Heart right ventricle (tissue), 16 donors: ENCODE measurements around the gene IL27RA. TPM values are rescaled to one million over a fixed set of nuclear protein-coding genes. Genes with fewer than 3 reads are reported as not detected.

ENCODE experiments used
- ATAC-seq, 8 donors: fragments of 200-7000 bp; cut with Tn5 transposase; one replicate each; pipeline ENCODE4 v1.9.1; 2020; ENCODE audit warnings: mild to moderate bottlenecking in 8 of 8, moderate library complexity in 8 of 8, moderate number of reproducible peaks in 1 of 8
- DNase-seq, 2 donors: peaks; one replicate each; pipeline ENCODE4 v3.0.0-alpha.2; 2020
- H3K27ac ChIP-seq, 10 donors: fragments of 200-600 bp; sonication (generic) in 2 of 10; one replicate each; pipeline versions ENCODE4 v1.5.0 to v1.8.0; 2020 to 2022; ENCODE audit warnings: mild to moderate bottlenecking in 3 of 10
- H3K27me3 ChIP-seq, 7 donors: fragments of 200-600 bp; one replicate each; pipeline ENCODE4 v1.8.0; 2021 to 2022; ENCODE audit warnings: mild to moderate bottlenecking in 2 of 7
- H3K36me3 ChIP-seq, 9 donors: fragments of 200-600 bp; sonication (generic) in 1 of 9; one replicate each; pipeline versions ENCODE4 v1.5.0 to v1.8.0; 2020 to 2022; ENCODE audit warnings: mild to moderate bottlenecking in 2 of 9
- H3K4me1 ChIP-seq, 9 donors: fragments of 200-600 bp; sonication (generic) in 1 of 9; one replicate each; pipeline versions ENCODE4 v1.5.0 to v1.8.0; 2020 to 2022; ENCODE audit warnings: mild to moderate bottlenecking in 4 of 9
- H3K4me3 ChIP-seq, 10 donors: fragments of 200-600 bp; sonication (generic) in 2 of 10; one replicate each; pipeline versions ENCODE4 v1.5.0 to v1.8.0; 2020 to 2022; ENCODE audit warnings: mild to moderate bottlenecking in 7 of 10, moderate library complexity in 2 of 10
- H3K9me3 ChIP-seq, 11 donors: fragments of 200-600 bp in 10 of 11; sonication (generic) in 2 of 11; one replicate each; pipeline versions ENCODE4 v1.5.0 to v1.8.0; 2013 to 2022; ENCODE audit warnings: mild to moderate bottlenecking in 2 of 11, control low read depth in 1 of 11, moderate library complexity in 1 of 11
- WGBS, 2 donors: extraction: QIAGEN DNeasy Blood & Tissue Kit; methylation state at CpG; one replicate each; pipeline ENCODE4 v1.1.7; 2013; ENCODE audit warnings: inconsistent platforms in 1 of 2; 5-methylcytosine and 5-hydroxymethylcytosine counted together
- intact Hi-C, 10 donors: fragments of 100-400 bp; cut with DNase I; formaldehyde crosslinking; loops; one replicate each; pipeline versions ENCODE4 v1.11.1 to v1.14.2; 2022
- polyA plus RNA-seq, 2 donors: library from polyadenylated mRNA; stranded (reverse); fragments of 200-250 nt; gene quantifications; one replicate each; pipeline ENCODE4 v1.2.3, GENCODE V29; 2013
- total RNA-seq, 10 donors: library from RNA; stranded (reverse); fragmentation: NEBNext Ultra II Directional in 3 of 10; extraction: Animal tissue kit (Norgen Biotek cat#: 25700) in 3 of 10; gene quantifications; one replicate each; pipeline versions ENCODE4 v1.2.1 to v1.2.4, GENCODE V29; 2021 to 2023
- TF ChIP-seq, protein P1 (sequence below), 9 donors: fragments of 200-600 bp; sonication (generic) in 2 of 9; IDR thresholded peaks; one replicate each; pipeline versions ENCODE4 v1.5.0 to v1.8.0; 2021 to 2022; ENCODE audit warnings: antibody characterized with exemption in 9 of 9, mild to moderate bottlenecking in 5 of 9, moderate library complexity in 1 of 9
- donor health status: Arrhythmogenic right ventricular cardiomyopathy.
- donor health status: ischemic (EF 13 %, LVEDD 7.1; RV severe dilation, severe dysfunction).
- donor health status: healthy with polysubstance abuse.
- donor health status: DM: no; HTN: yes; CAD: no.
- donor health status: DM: no; HTN: no; CAD: no.
- donor health status: ischemic (EF 25% LVEDD 6.9; RV normal size, moderate dysfunction).
- donor health status: ischemic (EF 25% LVEDD 5.7; RV mildly dilated, moderate dysfunction).
- donor health status: healthy.
- donor health status: DM: yes; HTN: yes; CAD: no.
- donor health status: Ischemic cardiomyopathy.
- donor health status: ischemic (EF 35%, LVEDD 5.7; RV mildly dilated, moderate dysfunction).
- donor health status: nonischemic (EF 11% LVEDD 7.7; RV severe dilation, severe dysfunction).
- donor health status: DM: yes; HTN: yes; CAD: no.
- donor health status: PGD.
- donor health status: ischemic (EF 29% LVEDD 5.4; RV normal size, mild dysfunction).
- donor health status: nonischemic (EF 23%, LVEDD 6.1; RV moderate dilation, normal function).

Gene IL27RA
- total and polyA plus RNA-seq, 12 donors: 2.4 to 7.6 (median 4.1) TPM

- Histone ChIP-seq H3K4me3 (peak overlapping the region in 7 of 10 donors; percentile 9 to 40 (median 28)), H3K4me1 (peaks cover 6 to 42% (median 29%) of the 10 kb centered on the region in 9 donors), H3K27ac (peak overlapping the region; percentile 47 to 98 (median 92)), H3K27me3 (no peaks in the 10 kb centered on the region), H3K9me3 (no peaks in the 10 kb centered on the region), H3K36me3 (peaks cover 0 to 39% (median 0%) of the 10 kb centered on the region in 9 donors)
- ATAC-seq (peak; percentile 64 to 88 (median 79)), DNase-seq (peak; percentile 89 to 90)
- intact Hi-C loops: no loop called here
- 36 to 53% methylated on average over 19 of the region's 19 CpGs for WGBS, 2 donors
- TF ChIP-seq, protein P1, sequence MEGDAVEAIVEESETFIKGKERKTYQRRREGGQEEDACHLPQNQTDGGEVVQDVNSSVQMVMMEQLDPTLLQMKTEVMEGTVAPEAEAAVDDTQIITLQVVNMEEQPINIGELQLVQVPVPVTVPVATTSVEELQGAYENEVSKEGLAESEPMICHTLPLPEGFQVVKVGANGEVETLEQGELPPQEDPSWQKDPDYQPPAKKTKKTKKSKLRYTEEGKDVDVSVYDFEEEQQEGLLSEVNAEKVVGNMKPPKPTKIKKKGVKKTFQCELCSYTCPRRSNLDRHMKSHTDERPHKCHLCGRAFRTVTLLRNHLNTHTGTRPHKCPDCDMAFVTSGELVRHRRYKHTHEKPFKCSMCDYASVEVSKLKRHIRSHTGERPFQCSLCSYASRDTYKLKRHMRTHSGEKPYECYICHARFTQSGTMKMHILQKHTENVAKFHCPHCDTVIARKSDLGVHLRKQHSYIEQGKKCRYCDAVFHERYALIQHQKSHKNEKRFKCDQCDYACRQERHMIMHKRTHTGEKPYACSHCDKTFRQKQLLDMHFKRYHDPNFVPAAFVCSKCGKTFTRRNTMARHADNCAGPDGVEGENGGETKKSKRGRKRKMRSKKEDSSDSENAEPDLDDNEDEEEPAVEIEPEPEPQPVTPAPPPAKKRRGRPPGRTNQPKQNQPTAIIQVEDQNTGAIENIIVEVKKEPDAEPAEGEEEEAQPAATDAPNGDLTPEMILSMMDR (IDR thresholded peaks at IDR 0.05): peak in 1 of 9 donors; percentile 5
Measured at GRCh38 chr19:13986348-13986904, 45.1 kb upstream of the IL27RA start.

GRCh38 chr19:13987101-13987890, 44.3 kb upstream of the IL27RA start:
- H3K9me3 ChIP-seq: no peaks in the 10 kb centered on the region
- H3K27ac ChIP-seq: peak overlapping the region; percentile 47 to 98 (median 92)
- DNase-seq (peak; percentile 51 to 68), ATAC-seq (peak; percentile 54 to 73 (median 69))
- H3K36me3 ChIP-seq: peaks cover 0 to 39% (median 5%) of the 10 kb centered on the region in 9 donors
- H3K4me1 ChIP-seq: peaks cover 6 to 34% (median 27%) of the 10 kb centered on the region in 9 donors
- TF ChIP-seq, protein P1 (IDR thresholded peaks at IDR 0.05): no peak
- peak overlapping the region in 6 of 10 donors; percentile 0 to 40 (median 22) for H3K4me3 ChIP-seq
- intact Hi-C loops: no loop called here
- 34 to 44% methylated on average over 17 of the region's 17 CpGs for WGBS, 2 donors
- H3K27me3 ChIP-seq: no peaks in the 10 kb centered on the region

- 88 to 89% methylated on average over 7 of the region's 7 CpGs for WGBS, 2 donors
- ATAC-seq (no peak), DNase-seq (no peak)
- H3K36me3 ChIP-seq: peaks cover 0 to 40% (median 8%) of the 10 kb centered on the region in 9 donors
- no peaks in the 10 kb centered on the region for H3K9me3 ChIP-seq
- no peak overlapping the region for H3K27ac ChIP-seq
- H3K4me3 ChIP-seq: no peak overlapping the region
- H3K4me1 ChIP-seq: peaks cover 6 to 34% (median 27%) of the 10 kb centered on the region in 9 donors
- TF ChIP-seq, protein P1 (IDR thresholded peaks at IDR 0.05): no peak
- no peaks in the 10 kb centered on the region for H3K27me3 ChIP-seq
- intact Hi-C loops: no loop called here
Measured at GRCh38 chr19:13989487-13989886, 42.1 kb upstream of the IL27RA start.

DNA sequence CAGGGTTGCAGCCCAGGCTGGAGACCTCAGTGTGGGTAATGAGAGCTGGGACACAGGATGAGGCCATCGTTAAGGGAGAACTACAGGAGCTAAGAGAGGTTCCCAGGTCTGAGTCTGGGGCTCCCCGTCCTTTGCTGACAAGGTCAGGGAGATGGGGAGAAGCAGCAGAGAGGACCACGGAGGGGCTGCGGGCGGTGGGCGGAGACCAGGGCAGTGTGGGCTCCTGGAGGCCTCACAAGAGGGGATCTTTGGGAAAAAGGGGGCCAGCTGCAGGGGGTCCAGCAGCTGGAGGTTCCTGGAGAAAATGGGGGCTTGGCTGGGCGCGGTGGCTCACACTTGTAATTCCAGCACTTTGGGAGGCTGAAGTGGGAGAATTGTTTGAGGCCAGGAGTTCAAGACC, 41.5 kb upstream of the IL27RA start:
- Histone ChIP-seq H3K27ac (no peak overlapping the region), H3K36me3 (peaks cover 0 to 41% (median 8%) of the 10 kb centered on the region in 9 donors), H3K4me3 (no peak overlapping the region), H3K4me1 (peaks cover 6 to 36% (median 30%) of the 10 kb centered on the region in 9 donors), H3K27me3 (no peaks in the 10 kb centered on the region), H3K9me3 (no peaks in the 10 kb centered on the region)
- TF ChIP-seq, protein P1 (IDR thresholded peaks at IDR 0.05): no peak
- intact Hi-C loops: no loop called here
- WGBS, 2 donors: 91 to 95% methylated on average over 8 of the region's 8 CpGs
- DNase-seq (no peak), ATAC-seq (no peak)
